OCI-LY1 (cell line): Measurements from ENCODE around the gene MED25.

Source experiments
- CTCF ChIP-seq: fragments of 200-600 bp; sonication (generic), shearing (Covaris generic); IDR thresholded peaks from 2 replicates; pipeline ENCODE4 v1.5.1; 2017; ENCODE audit warnings: mild to moderate bottlenecking, antibody characterized with exemption, low read length, moderate library complexity, mixed read lengths
- EZH2 ChIP-seq: fragments of 200-600 bp; sonication (generic), shearing (Covaris generic); IDR thresholded peaks from 2 replicates; pipeline ENCODE4 v1.8.0; 2017; ENCODE audit warnings: borderline replicate concordance, mixed run types, mild to moderate bottlenecking, antibody characterized with exemption, low read length, moderate library complexity, mixed read lengths

DNA sequence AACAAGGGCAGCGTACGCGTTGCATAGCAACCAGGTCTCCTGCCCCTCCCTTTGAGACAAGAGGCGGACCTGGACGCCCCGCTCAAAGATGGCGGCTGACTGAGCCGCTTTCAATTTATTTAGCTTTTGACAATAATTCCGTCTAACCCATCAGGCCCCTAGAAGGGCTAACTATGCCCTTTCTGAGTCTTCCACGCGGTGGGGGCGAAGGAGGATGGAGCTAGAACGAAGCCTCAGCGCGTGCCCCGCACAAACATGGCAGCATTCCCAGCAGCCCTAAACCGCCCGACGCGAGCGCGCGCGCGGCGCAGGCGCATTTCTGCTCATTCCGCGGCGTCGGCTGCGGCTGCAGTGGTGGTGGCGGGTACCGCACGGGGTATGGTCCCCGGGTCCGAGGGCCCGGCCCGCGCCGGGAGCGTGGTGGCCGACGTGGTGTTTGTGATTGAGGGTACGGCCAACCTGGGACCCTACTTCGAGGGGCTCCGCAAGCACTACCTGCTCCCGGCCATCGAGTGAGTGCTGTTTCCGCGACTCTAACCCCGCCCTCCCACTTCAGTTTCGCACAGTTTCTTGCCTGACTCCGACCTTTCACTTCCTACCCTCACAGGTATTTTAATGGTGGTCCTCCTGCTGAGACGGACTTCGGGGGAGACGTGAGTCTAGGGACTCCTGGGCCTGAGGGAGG, at the start of gene MED25:
- TF ChIP-seq CTCF, result no peak
- TF ChIP-seq EZH2, result no peak
